GM18951 (cell line): ENCODE results near the gene SYNE1.

Source experiments
- POLR2A ChIP-seq: IDR thresholded peaks from 4 replicates; pipeline ENCODE4 v1.6.1; 2011; ENCODE audit warnings: mild to moderate bottlenecking; ENCODE audit not compliant: insufficient read length, insufficient read depth; ENCODE audit errors: extremely low read depth
- in situ Hi-C: fragments of 300-500 bp; cut with MboI; formaldehyde crosslinking; loops from one replicate; pipeline ENCODE4 v1.12.0; 2022; ENCODE audit warnings: low sequenced_read_pairs, mixed read lengths, inconsistent platforms; ENCODE audit not compliant: unreplicated experiment

Gene SYNE1

GRCh38 chr6:152248980-152249379 is 388.2 kb downstream of the SYNE1 start:
- in situ Hi-C loops: no loop called here

GRCh38 chr6:152246554-152247337 is 390.4 kb downstream of the SYNE1 start:
- TF ChIP-seq POLR2A: no peak
- in situ Hi-C loops: no loop called here

More at GRCh38 chr6:152248980-152249379, 388.2 kb downstream of the SYNE1 start:
- TF ChIP-seq POLR2A: no peak

GRCh38 chr6:152244998-152245630 is 392.0 kb downstream of the SYNE1 start:
- in situ Hi-C loops: no loop called here

GRCh38 chr6:152241013-152241766 is 396.0 kb downstream of the SYNE1 start:
- in situ Hi-C loops: no loop called here
- TF ChIP-seq POLR2A: no peak

More at GRCh38 chr6:152244998-152245630, 392.0 kb downstream of the SYNE1 start:
- no peak for TF ChIP-seq POLR2A

GRCh38 chr6:152240436-152240835 is 396.7 kb downstream of the SYNE1 start:
- no peak for TF ChIP-seq POLR2A
- in situ Hi-C loops: no loop called here

GRCh38 chr6:152236370-152237097 is 400.6 kb downstream of the SYNE1 start:
- no peak for TF ChIP-seq POLR2A
- in situ Hi-C loops: no loop called here

- TF ChIP-seq POLR2A: no peak
- in situ Hi-C loops: no loop called here
These were observed 403.4 kb downstream of the SYNE1 start for GRCh38 chr6:152233547-152234320.

GRCh38 chr6:152232501-152233151 is 404.5 kb downstream of the SYNE1 start:
- no peak for TF ChIP-seq POLR2A
- in situ Hi-C loops: no loop called here

GRCh38 chr6:152229330-152229729 is 407.8 kb downstream of the SYNE1 start:
- TF ChIP-seq POLR2A: no peak
- in situ Hi-C loops: no loop called here

GRCh38 chr6:152226119-152226518 is 411.0 kb downstream of the SYNE1 start:
- TF ChIP-seq POLR2A: no peak
- in situ Hi-C loops: no loop called here

- no peak for TF ChIP-seq POLR2A
- in situ Hi-C loops: no loop called here
These were observed 411.8 kb downstream of the SYNE1 start for GRCh38 chr6:152225241-152225934.
